ENCODE data around the gene STRA6. TPM values are rescaled to one million over a fixed set of nuclear protein-coding genes. Genes with fewer than 3 reads are reported as not detected.

Gene STRA6, protein sequence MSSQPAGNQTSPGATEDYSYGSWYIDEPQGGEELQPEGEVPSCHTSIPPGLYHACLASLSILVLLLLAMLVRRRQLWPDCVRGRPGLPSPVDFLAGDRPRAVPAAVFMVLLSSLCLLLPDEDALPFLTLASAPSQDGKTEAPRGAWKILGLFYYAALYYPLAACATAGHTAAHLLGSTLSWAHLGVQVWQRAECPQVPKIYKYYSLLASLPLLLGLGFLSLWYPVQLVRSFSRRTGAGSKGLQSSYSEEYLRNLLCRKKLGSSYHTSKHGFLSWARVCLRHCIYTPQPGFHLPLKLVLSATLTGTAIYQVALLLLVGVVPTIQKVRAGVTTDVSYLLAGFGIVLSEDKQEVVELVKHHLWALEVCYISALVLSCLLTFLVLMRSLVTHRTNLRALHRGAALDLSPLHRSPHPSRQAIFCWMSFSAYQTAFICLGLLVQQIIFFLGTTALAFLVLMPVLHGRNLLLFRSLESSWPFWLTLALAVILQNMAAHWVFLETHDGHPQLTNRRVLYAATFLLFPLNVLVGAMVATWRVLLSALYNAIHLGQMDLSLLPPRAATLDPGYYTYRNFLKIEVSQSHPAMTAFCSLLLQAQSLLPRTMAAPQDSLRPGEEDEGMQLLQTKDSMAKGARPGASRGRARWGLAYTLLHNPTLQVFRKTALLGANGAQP
- total RNA-seq = 17.3 TPM

DNA sequence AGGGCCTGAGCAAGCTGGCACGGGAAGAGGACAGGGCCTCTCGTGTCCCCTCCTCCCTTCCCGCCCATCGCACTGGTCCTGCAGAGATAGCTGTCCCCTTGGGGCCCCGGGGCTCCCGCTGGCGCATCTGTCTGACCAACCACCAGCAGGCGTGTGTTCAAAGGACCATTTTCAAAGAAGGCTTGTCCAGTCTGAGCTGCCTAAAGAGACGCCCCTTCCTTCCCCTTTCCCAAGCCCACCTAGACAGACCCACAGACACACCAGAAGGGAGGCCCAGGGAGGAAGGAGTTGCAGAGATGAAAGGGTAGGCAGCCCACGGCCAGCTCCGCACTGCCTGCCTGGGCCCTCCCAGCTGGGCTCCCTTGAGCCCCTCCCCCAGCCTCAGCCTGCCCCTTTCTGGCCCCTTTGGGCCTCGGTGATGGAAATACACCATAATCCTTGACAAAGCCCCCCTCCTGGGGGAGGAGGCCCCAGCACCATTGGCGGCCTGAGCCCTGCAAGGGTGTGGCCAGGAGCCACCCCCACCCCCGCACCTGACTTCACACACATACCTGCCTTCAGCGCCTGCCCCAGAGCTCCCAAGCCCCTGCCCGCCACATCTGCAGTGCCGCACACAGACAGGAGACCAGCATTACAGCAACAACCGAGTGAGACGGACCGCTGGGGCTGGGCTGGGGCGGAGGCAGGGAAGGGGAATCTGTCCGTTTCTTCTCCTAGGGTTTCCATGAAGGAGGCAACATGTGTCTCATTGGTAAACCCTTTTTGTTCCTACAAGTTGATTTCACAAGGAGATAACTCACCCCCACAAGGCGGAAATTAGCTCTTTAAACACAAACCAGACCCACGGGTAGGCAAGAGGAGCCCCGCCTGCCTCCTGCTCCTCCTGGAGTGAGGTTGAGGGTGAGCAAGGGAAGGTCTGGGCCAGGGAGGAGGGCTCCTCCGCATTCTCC, at the start of gene STRA6:
Gene STRA6, minus strand, starts transcription at position 336 of the 950 bp plus-strand sequence. CDS start 520 bp downstream, outside the sequence.

DNA sequence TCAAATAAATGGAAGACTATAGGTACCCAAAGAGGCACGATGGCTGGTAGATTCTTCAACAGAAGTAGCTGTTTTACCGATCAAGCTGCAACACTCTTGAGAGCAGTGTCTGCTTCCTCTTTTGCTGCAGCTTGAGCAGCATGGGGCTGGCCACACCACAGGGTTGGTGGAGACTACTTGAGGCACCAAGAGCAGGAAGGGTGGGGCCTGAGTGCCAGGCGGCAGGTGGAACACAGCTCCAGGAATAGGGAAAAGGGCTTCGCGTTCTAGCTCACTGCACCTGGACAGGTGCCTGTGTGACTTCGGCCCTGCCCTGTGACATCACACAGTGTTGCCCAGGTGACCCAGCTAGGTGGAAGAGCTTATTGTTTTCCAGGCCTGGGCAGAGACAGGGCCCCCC, 33.4 kb upstream of the STRA6 start, which contains the start of gene CCDC33:
Gene CCDC33, plus strand, starts transcription at position 365 of the 400 bp plus-strand sequence. CDS start 394 bp downstream, outside the sequence.

DNA sequence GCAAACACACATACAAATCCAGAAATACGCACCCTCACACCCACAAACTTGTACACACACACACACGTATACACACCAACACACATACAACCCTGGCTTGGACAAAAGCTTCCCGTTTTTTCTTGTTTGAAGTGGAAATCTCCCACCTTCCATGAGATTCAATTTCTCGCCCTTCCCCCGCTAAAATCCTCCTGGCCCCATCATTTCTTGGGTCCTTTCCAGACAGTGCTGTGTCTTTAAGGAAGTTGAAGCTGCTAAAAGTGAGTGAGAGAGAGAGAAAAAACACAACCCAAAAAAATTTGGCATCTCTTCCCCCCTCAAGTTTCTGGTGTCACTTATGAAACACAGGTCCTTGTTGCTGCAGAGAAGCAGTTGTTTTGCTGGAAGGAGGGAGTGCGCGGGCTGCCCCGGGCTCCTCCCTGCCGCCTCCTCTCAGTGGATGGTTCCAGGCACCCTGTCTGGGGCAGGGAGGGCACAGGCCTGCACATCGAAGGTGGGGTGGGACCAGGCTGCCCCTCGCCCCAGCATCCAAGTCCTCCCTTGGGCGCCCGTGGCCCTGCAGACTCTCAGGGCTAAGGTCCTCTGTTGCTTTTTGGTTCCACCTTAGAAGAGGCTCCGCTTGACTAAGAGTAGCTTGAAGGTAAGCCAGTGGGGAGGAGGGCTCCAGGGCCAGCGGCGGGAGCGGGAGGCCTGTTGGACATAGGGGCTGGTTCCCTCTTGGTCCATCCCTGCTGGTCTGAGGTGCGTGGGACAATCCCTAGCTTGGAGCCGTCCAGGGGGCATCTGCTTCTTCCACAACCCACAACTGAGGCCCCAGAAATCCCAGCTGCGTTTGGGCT, 29.0 kb downstream of the STRA6 start, which contains the start of gene ISLR:
Gene ISLR, plus strand, starts transcription at position 331 of the 839 bp plus-strand sequence. CDS start 1,149 bp downstream, outside the sequence.

DNA sequence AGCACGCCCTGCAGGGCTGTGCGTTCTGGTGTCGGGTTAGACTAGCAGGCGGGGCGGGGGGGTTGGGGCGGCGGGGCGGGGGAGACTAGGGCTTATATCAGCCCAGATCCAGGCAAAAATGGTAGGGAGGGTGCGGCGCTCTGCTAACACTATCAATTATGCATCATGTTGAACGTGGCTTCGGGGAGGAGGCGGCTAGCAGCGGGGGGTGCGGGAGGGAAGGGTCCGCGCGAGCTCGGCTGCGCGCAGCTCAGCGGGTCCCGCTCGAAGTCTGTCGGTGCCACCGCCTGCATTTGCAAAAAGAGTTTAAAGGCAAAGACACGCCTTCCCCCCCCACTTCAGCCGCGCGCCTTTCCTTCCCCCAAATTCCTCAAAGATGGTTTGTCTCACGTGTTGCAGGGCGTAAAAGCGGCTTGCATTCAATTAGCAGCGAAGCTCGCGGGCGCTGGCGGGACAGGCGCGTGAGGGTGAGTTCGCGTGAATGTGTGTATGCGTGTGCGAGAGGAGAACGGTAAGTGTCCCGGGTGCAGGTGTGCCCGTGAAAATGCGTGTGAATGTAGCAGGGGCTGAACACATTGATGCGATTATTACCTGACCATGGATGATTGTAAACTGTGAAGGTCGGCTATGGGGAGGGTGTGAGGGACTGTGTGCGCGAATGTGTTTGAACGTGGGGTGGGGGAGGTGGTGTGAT, 72.3 kb downstream of the STRA6 start, which contains the start of gene ISLR2:
Gene ISLR2, plus strand, starts transcription at position 432 of the 694 bp plus-strand sequence. CDS start 2,169 bp downstream, outside the sequence.

Other genes starting within 250 kb of the STRA6 start
- gene STOML1, start 210.5 kb downstream of the STRA6 start, total RNA-seq = 18.9 TPM
- gene PML, start 208.1 kb downstream of the STRA6 start, total RNA-seq = 48.0 TPM
- gene GOLGA6A, start 120.2 kb downstream of the STRA6 start, total RNA-seq = 0.49 TPM
- 50.0 TPM for gene ISLR2, start 72.2 kb downstream of the STRA6 start, total RNA-seq
- 61.2 TPM for gene ISLR, start 29.1 kb downstream of the STRA6 start, total RNA-seq
- 5.2 TPM for gene CCDC33, start 33.5 kb upstream of the STRA6 start, total RNA-seq
- gene CYP11A1, start 164.9 kb upstream of the STRA6 start, total RNA-seq = 1.0 TPM
- gene SEMA7A, start 231.2 kb upstream of the STRA6 start, total RNA-seq = 14.7 TPM

Data from camera-type eye (tissue), 1 donor.